ENCODE results near the gene ERBB2. TPM values are rescaled to one million over a fixed set of nuclear protein-coding genes. Genes with fewer than 3 reads are reported as not detected.

The ERBB2 gene
- total and polyA plus RNA-seq, 9 of the 15 experiments (the other 6 are each of a cell fraction or from before 2014, with no cell fraction given): 0.74 to 5.6 (median 3.3) TPM

- TF ChIP-seq SMARCE1 (IDR thresholded peaks at IDR 0.05) (0 out of 2 replicates have a peak, but pooled peaks have one; percentile 24), NRF1 (conservative IDR thresholded peaks at IDR 0.05 in 1 of 2, IDR thresholded peaks at IDR 0.05 in 1 of 2) (no peak), HDGF (IDR thresholded peaks at IDR 0.05) (no peak), ETV1 (tag; conservative IDR thresholded peaks at IDR 0.05; ENCODE audit: low read depth) (peak; percentile 55), SMAD2 (IDR thresholded peaks at IDR 0.05; ENCODE audit: low read depth, low read length) (no peak), CREM (IDR thresholded peaks at IDR 0.05; ENCODE audit: low read depth) (peak; percentile 36; the same call in 1 of the 2 replicates), CCNT2 (IDR thresholded peaks at IDR 0.05; ENCODE audit: borderline replicate concordance, extremely low read depth, insufficient read length, low read depth, low read length) (no peak), THAP7 (CRISPR knock-in tag; IDR thresholded peaks at IDR 0.05) (no peak), SMARCB1 (IDR thresholded peaks at IDR 0.05; ENCODE audit: insufficient read length, low read depth) (no peak), MAX (CRISPR knock-in tag; IDR thresholded peaks at IDR 0.05) (no peak), ZEB2 (IDR thresholded peaks at IDR 0.05) (peak; percentile 48; the same call in 1 of the 2 replicates)
- TF ChIP-seq, protein P1, sequence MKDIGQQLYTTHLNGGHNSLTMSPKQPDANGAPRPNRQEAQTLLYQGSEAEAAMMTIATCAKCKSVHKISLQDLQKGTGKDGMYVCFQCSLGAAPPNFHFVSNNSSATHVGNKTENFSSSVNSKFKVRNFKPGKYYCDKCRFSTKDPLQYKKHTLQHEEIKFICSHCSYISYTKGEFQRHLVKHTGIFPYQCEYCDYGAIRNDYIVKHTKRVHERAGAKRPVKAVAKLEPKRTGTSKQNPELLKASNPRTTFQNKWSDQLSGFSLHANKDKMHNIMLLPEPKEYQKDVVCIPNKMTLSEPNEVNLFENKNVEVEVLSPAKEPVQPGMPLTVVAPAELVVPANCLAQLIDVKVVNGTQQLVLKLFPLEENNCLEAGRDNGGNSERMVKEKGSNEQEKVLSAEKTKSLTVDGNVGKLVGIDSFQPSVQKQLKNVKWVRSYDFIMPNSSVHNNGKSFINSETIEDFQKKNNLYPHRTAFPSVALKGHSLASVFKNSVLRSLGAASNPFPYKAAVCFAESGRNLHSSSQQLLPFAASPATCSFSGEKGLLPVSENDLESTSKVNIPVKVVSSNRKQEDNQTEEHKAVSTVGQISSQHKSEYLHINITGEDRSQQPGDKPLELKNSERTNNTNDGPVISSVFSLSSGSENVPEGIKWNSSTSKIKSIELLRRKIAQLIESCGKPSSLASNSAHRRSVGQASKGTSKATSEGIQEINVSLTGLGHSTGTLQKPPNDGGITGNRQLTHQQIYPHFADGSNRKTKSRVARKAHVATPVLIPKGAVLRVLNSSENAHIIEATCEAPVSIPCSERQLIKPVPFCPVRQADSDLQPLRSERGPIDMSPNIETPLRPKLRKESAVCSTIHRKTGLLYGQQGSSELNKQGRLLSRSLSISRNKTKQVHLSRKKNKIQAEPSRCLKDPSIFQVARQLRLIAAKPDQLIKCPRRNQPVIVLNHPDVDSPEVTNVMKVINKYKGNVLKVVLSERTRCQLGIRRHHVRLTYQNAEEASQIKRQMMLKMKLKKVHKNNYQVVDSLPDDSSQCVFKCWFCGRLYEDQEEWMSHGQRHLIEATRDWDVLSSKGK (CRISPR knock-in tag; IDR thresholded peaks at IDR 0.05): no peak
- TF ChIP-seq, protein P2, sequence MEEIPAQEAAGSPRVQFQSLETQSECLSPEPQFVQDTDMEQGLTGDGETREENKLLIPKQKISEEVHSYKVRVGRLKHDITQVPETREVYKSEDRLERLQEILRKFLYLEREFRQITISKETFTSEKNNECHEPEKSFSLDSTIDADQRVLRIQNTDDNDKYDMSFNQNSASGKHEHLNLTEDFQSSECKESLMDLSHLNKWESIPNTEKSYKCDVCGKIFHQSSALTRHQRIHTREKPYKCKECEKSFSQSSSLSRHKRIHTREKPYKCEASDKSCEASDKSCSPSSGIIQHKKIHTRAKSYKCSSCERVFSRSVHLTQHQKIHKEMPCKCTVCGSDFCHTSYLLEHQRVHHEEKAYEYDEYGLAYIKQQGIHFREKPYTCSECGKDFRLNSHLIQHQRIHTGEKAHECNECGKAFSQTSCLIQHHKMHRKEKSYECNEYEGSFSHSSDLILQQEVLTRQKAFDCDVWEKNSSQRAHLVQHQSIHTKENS (CRISPR knock-in tag; IDR thresholded peaks at IDR 0.05): no peak
Observed at GRCh38 chr17:39740357-39741111, 40.7 kb downstream of the ERBB2 start (continued).
